Keratinocyte (primary cell): Measurements from ENCODE around the gene NINJ1. TPM values are rescaled to one million over a fixed set of nuclear protein-coding genes. Genes with fewer than 3 reads are reported as not detected.
A peak's percentile ranks its signal among the peaks of the same experiment; 100 is the strongest.

Experiments
- DNase-seq: peaks from one replicate; pipeline ENCODE4 v3.0.0-alpha.2; 2011; ENCODE audit warnings: low read depth, missing footprints, low spot score
- FAIRE-seq: peaks from 2 replicates; lab custom pipeline; 2011; peaks lifted over from hg19 to GRCh38; lab: Jason Lieb, UNC
- H2AFZ ChIP-seq: 2 replicates; pipeline ENCODE4 v1.6.0; 2012; ENCODE audit warnings: low read length, control low read depth, inconsistent platforms; ENCODE audit not compliant: control insufficient read depth
- H3K27ac ChIP-seq: 2 replicates; pipeline ENCODE4 v1.5.1; 2011; ENCODE audit warnings: low read length; ENCODE audit not compliant: control insufficient read depth, insufficient read depth
- H3K27me3 ChIP-seq: 3 replicates; pipeline ENCODE4 v1.6.0; 2011; ENCODE audit warnings: low read length; ENCODE audit not compliant: control insufficient read depth, insufficient read depth; ENCODE audit errors: extremely low read depth
- H3K36me3 ChIP-seq, 2 experiments: 2 replicates in 1 of 2; 3 replicates in 1 of 2; pipeline ENCODE4 v1.5.1; 2011; ENCODE audit warnings: low read length in 2 of 2, mild to moderate bottlenecking in 1 of 2; ENCODE audit not compliant: control insufficient read depth in 2 of 2, insufficient read depth in 2 of 2; ENCODE audit errors: extremely low read depth in 1 of 2
- H3K4me1 ChIP-seq: 3 replicates; pipeline ENCODE4 v1.5.1; 2011; ENCODE audit warnings: low read length; ENCODE audit not compliant: control insufficient read depth, insufficient read depth; ENCODE audit errors: extremely low read depth
- H3K4me2 ChIP-seq: 3 replicates; pipeline ENCODE4 v1.6.0; 2011; ENCODE audit warnings: low read depth, low read length; ENCODE audit not compliant: control insufficient read depth, insufficient read depth; ENCODE audit errors: extremely low read depth
- H3K4me3 ChIP-seq, 3 experiments: fragments of 200-600 bp in 1 of 3; sonication (generic) in 1 of 3; 2 replicates in 2 of 3; 3 replicates in 1 of 3; pipeline ENCODE4 v1.5.1; 2011 to 2016; ENCODE audit warnings: low read length in 3 of 3, mild to moderate bottlenecking in 3 of 3, control low read depth in 2 of 3, inconsistent platforms in 1 of 3, low read depth in 1 of 3, mixed read lengths in 1 of 3, mixed run types in 1 of 3, moderate library complexity in 1 of 3; ENCODE audit not compliant: control insufficient read depth in 2 of 3, insufficient read depth in 2 of 3; ENCODE audit errors: extremely low read depth in 1 of 3
- H3K79me2 ChIP-seq: 2 replicates; pipeline ENCODE4 v1.6.0; 2012; ENCODE audit warnings: low read length; ENCODE audit not compliant: control insufficient read depth, insufficient read depth
- H3K9ac ChIP-seq: 3 replicates; pipeline ENCODE4 v1.6.0; 2011; ENCODE audit warnings: low read length; ENCODE audit not compliant: control insufficient read depth, insufficient read depth; ENCODE audit errors: extremely low read depth
- H3K9me1 ChIP-seq: 3 replicates; pipeline ENCODE4 v1.6.0; 2011; ENCODE audit warnings: low read length; ENCODE audit not compliant: control insufficient read depth, insufficient read depth; ENCODE audit errors: extremely low read depth
- H3K9me3 ChIP-seq: 2 replicates; pipeline ENCODE4 v1.5.1; 2012; ENCODE audit warnings: low read depth, low read length; ENCODE audit not compliant: control insufficient read depth
- H4K20me1 ChIP-seq: 3 replicates; pipeline ENCODE4 v1.6.0; 2011; ENCODE audit warnings: low read length; ENCODE audit not compliant: control insufficient read depth, insufficient read depth; ENCODE audit errors: extremely low read depth
- EZH2 ChIP-seq: IDR thresholded peaks from one replicate; pipeline ENCODE4 v1.6.1; 2012; ENCODE audit warnings: inconsistent platforms, mild to moderate bottlenecking, low read length, moderate library complexity
- dilution Hi-C: fragments of 300-500 bp; cut with MboI; formaldehyde crosslinking; loops from one replicate; pipeline ENCODE4 v1.7.0; 2020; ENCODE audit warnings: low sequenced_read_pairs; ENCODE audit not compliant: extremely low pct_ligation_motif_present
- polyA plus RNA-seq, 5 experiments: library from polyadenylated mRNA; depleted of rRNA in 3 of 5; stranded (reverse) in 3 of 5; stranded (forward) in 1 of 5; unstranded in 1 of 5; fragments of >200 nt; gene quantifications; 1 replicate in 1 of 5; 2 replicates in 3 of 5; 3 replicates in 1 of 5; pipeline versions ENCODE4 v1.2.1 to v1.2.3, GENCODE V29; 2011 to 2012; ENCODE audit warnings: missing spikeins in 2 of 5, low read depth in 1 of 5, low replicate concordance in 1 of 5
- TF ChIP-seq, protein P1 (sequence below), 3 experiments: IDR thresholded peaks in 1 of 3; conservative IDR thresholded peaks in 1 of 3; optimal IDR thresholded peaks in 1 of 3; 2 replicates in 2 of 3; 3 replicates in 1 of 3; pipeline versions ENCODE3 to v1.5.1; 2011; ENCODE audit warnings: low read length in 3 of 3, mild to moderate bottlenecking in 3 of 3, moderate library complexity in 2 of 3, control low read depth in 1 of 3, inconsistent platforms in 1 of 3; ENCODE audit not compliant: insufficient read depth in 2 of 3; ENCODE audit errors: extremely low read depth in 1 of 3

Gene NINJ1
- polyA plus RNA-seq, 1 donor (not counting 4 experiments of a cell fraction or from before 2014, with no cell fraction given) = 7.4 TPM

DNA sequence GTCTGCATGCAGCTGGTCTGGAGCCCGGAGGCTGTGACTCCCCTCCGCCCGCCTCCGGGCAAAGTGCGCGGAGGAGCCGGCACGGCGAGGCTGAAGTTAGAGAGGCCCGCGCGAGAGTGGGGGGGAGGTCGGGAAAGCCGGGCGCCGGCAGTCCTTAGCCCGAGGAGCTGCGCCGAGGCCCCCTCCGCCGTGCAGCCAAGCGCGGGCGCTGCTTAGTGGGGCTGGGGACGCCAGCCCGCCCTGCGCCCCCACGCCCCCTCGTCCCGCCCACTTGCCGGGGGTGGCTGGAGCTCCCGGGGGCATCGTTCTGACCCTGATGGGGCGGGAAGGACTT lies 403 bp downstream of the NINJ1 start:
- Histone ChIP-seq H4K20me1 (no peaks in the 10 kb centered on the region), H3K9ac (peak overlapping the region; percentile 82), H3K4me1 (peaks cover 23% of the 10 kb centered on the region), H3K4me3 (peak overlapping the region; percentile 46 to 74 (median 64)), H3K27me3 (peaks cover 16% of the 10 kb centered on the region), H2AFZ (peak overlapping the region; percentile 67), H3K9me3 (no peaks in the 10 kb centered on the region), H3K9me1 (no peaks in the 10 kb centered on the region), H3K4me2 (peak overlapping the region; percentile 90), H3K27ac (peak overlapping the region; percentile 54), H3K36me3 (no peaks in the 10 kb centered on the region), H3K79me2 (no peaks in the 10 kb centered on the region)
- no peak for FAIRE-seq
- DNase-seq = no peak
- no peak for TF ChIP-seq EZH2
- TF ChIP-seq, protein P1, sequence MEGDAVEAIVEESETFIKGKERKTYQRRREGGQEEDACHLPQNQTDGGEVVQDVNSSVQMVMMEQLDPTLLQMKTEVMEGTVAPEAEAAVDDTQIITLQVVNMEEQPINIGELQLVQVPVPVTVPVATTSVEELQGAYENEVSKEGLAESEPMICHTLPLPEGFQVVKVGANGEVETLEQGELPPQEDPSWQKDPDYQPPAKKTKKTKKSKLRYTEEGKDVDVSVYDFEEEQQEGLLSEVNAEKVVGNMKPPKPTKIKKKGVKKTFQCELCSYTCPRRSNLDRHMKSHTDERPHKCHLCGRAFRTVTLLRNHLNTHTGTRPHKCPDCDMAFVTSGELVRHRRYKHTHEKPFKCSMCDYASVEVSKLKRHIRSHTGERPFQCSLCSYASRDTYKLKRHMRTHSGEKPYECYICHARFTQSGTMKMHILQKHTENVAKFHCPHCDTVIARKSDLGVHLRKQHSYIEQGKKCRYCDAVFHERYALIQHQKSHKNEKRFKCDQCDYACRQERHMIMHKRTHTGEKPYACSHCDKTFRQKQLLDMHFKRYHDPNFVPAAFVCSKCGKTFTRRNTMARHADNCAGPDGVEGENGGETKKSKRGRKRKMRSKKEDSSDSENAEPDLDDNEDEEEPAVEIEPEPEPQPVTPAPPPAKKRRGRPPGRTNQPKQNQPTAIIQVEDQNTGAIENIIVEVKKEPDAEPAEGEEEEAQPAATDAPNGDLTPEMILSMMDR (optimal IDR thresholded peaks at IDR 0.05 in 1 of 3, IDR thresholded peaks at IDR 0.05 in 1 of 3, conservative IDR thresholded peaks at IDR 0.05 in 1 of 3; ENCODE audit: extremely low read depth in 1 of 3, insufficient read depth in 2 of 3, low read length in 3 of 3) = no peak
- dilution Hi-C loops = no loop called here

DNA sequence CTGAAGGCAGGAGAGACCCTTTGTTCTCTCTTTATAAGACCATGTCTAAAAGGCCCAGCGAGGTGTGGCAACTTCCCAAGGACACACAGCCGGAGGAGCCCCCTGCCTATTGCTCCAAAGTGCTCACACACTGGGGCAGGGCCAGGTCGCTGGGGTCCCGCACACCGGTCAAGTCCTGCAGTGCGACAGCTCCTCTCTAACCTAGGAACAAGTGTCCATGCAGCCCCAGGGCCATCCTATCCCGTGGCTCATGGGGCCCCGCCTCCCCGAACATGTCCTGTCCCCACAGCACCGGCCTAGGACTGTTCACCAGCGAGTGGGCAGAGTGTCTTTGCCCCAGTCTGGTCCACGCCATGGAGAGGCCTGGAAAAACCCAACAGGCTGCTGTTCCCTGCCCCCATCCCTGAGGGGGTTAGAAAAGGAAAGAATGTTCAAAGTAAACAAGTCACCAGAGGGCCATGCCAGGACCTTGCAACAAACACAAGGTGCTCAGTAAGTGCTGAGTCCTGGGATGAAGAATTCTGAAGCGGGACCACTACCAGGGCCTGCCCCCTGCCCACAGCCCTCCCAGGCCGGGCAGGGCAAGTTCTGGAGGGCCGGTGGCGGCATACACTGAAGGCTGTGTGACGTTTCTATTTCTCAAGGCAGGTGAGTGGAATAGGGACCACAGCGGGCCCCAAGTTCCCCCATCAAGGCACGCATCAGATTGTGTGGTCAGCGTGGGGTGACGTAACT lies 938 bp downstream of the NINJ1 start:
- dilution Hi-C loops = no loop called here

More for the DNA sequence above, 938 bp downstream of the NINJ1 start:
- Histone ChIP-seq H3K36me3 (no peaks in the 10 kb centered on the region), H3K9me3 (no peaks in the 10 kb centered on the region), H3K4me1 (peaks cover 23% of the 10 kb centered on the region), H3K4me3 (peak overlapping the region; percentile 46 to 74 (median 64)), H2AFZ (peak overlapping the region; percentile 44), H4K20me1 (no peaks in the 10 kb centered on the region), H3K27ac (peak overlapping the region; percentile 31), H3K4me2 (peak overlapping the region; percentile 90), H3K27me3 (peaks cover 16% of the 10 kb centered on the region), H3K9ac (peak overlapping the region; percentile 82), H3K79me2 (no peaks in the 10 kb centered on the region), H3K9me1 (no peaks in the 10 kb centered on the region)
- DNase-seq = no peak
- FAIRE-seq = no peak
- TF ChIP-seq, protein P1 (optimal IDR thresholded peaks at IDR 0.05 in 1 of 3, IDR thresholded peaks at IDR 0.05 in 1 of 3, conservative IDR thresholded peaks at IDR 0.05 in 1 of 3; ENCODE audit: extremely low read depth in 1 of 3, insufficient read depth in 2 of 3, low read length in 3 of 3) = no peak
- TF ChIP-seq EZH2 = no peak
